Measurements from ENCODE around the gene TSPAN12. TPM values are rescaled to one million over a fixed set of nuclear protein-coding genes. Genes with fewer than 3 reads are reported as not detected.
"Not testable (repeated sequence)": the region's sequence is repeated elsewhere in the genome, so short reads cannot be mapped to it uniquely, and the experiment has no call there.

TSPAN12 gene, protein sequence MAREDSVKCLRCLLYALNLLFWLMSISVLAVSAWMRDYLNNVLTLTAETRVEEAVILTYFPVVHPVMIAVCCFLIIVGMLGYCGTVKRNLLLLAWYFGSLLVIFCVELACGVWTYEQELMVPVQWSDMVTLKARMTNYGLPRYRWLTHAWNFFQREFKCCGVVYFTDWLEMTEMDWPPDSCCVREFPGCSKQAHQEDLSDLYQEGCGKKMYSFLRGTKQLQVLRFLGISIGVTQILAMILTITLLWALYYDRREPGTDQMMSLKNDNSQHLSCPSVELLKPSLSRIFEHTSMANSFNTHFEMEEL
- total RNA-seq: 43.6 and 89.3 TPM in 2 replicates

DNA sequence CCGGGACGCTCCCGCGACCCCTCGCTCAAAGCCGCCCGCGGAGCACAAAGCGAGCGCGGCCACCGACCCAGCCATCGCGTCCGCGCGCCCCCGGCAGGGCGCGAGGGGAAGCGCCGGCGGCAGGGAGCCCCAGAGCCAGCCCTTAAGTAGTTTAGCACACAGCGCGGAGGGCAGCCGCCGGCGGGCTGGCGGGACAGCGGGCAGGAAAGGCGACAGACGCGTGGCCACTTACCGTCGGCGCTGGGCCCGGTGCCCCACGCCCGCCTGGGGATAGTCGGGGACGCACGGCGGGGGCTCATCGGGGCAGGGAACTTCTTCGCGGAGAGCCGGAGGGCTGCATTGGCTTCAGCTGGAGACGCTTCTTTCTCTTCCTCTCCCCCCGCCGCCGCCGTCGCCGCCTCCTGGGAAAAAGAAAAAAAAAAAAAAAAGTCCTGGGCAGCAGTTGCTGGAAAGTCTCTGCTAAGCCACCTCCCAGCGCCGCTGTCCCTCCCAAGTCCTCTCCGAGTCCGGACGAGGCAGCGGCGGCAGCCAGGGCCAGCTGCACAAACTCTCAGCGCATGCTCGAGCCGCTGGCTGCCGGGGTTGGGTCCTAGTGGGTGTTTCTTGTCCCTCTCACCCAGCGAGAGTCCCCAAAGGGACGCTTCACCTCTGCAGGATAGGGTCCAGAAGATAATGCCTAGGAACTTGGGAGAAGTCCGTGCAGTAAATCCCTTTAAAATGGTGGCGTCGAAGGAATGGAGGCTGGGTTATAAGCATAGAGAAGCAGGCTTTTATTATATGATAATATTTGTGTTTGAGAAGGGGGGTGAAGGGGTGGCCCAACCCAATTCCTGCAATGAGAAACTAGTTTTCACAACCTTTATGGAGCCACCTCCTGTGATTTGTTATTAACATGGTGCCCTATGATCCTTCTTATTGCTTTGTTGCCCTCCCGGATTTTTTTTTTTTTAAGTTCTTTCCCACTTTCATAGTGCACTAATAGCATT, at the start of gene TSPAN12:
Gene TSPAN12 (minus strand): TSS at position 557 of the 986 bp plus-strand sequence. CDS start 1,381 bp downstream, outside the sequence.
- DNase-seq (ENCODE audit: low read depth in 2 of 2): peak; percentile 51 to 84

DNA sequence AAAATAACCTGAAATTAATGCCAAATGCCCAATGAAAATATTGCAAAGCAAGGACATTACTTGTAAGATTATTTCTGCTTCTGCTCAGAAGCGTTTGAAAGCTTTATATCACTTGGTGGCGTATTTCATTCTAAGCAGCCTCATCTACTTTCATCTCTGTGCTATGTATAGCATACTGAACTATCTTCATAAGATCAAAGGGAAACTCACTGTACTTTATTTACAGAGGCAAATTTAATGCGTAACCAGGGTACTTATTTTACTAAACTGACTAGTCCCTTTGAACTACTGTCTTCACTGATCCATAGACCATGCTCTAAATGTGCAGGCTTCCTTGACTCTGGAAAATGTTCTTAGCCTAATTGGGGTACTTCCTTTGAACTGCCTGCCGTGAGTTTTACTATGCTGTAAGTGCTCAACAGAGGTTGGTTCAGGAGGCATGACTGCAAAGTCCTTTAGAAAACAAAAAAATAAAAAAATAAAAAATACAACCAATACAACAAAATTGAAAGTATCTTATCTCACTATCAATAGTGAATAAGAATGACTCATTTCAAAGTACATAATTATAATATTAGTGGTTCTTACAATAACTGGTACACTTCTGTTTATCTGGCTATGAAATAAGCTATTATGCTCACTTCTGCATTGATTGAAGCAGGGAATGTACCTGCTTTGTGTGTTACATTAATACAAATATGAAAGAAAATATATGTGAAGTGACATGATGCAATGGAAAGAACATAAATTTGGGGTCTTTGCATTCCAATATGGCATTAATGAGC, 41.0 kb upstream of the TSPAN12 start:
- no peak for DNase-seq (ENCODE audit: low read depth in 2 of 2)

DNA sequence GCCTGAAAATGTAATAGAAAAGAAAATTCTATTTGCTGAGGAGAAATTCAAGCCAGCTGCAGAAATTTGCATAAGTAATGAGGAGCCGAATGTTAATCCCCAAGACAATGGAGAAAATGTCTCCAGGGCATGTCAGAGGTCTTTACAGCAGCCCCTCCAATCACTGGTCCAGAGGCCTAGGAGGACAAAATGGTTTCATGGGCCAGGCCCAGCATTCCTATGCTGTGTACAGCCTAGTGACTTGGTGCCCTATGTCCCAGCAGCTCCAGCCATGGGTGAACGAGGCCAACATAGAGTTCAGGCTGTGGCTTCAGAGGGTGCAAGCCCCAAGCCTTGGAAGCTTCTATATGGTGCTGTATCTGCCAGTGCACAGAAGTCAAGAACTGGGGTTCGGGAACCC, 37.3 kb upstream of the TSPAN12 start:
- DNase-seq (ENCODE audit: low read depth in 2 of 2): not testable (repeated sequence)

DNA sequence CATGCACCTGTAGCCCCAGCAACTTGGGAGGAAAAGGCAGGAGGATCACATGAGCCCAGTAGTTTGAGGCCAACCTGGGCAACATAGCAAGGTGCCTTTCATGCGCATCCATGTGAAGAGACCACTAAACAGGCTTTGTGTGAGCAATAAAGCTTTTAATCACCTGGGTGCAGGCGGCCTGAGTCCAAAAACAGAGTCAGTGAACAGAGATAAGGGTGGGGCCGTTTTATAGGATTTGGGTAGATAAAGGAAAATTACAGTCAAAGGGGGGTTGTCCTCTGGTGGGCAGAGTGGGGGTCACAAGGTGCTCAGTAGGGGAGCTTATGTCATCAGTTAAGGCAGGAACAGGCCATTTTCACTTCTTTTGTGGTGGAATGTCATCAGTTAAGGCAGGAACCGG, 27.7 kb upstream of the TSPAN12 start:
- not testable (repeated sequence) for DNase-seq (ENCODE audit: low read depth in 2 of 2)

DNA sequence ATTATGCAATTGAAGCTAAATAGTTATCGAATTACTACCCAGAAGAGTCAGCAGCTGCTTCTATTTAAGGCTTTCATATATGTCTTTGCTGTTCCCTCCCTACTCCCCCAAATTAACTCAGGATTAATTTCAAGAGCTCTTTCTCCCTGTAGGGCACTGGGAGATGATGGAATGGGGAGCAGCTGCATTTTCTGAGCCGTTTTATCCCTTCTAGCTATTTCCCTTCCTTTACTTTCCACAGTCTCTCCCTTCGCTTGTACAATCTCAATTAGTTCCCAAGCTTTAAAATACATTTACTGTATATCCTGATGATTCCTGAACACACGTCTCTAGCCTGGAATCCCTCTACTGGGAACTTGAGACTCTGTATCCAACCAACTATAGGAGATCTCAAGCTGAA, 19.8 kb upstream of the TSPAN12 start:
- DNase-seq (ENCODE audit: low read depth in 2 of 2): no peak

DNA sequence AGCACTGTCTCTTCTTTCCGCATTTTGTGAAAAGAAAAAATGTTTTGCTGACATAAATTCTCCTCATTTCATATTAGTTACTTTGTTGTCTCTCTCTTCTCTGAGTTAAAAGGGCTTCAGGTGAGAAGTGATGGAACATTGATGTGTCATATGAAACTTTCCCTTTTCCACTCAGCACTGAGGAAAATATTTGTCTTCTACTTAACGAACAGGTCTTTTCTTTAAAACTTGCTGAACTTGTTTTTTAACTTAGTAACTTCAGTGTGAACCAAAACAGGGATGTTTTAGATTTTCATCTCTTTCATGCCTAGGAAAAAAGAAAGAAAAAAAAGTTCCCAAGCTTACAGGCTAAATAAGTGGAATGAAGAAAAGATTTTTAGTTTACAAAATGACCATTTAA, 19.0 kb upstream of the TSPAN12 start:
- DNase-seq (ENCODE audit: low read depth in 2 of 2): no peak

DNA sequence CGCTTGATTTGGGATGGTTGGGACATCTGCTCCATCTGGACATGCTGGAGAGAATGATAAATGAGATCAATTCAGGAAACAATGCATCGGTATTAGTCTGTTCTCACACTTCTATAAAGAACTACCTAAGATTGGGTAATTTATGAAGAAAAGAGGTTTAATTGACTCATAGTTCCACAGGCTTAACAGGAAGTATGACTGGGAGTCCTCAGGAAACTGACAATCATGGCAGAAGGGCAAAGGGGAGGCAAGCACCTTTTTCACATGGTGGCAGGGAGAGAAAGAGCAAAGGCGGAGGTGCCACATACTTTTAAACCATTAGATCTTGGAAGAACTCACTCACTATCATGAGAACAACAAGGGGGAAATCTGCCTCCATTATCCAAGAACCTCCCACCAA, 16.8 kb upstream of the TSPAN12 start:
- peak in 1 of 2 donors; percentile 18 for DNase-seq (ENCODE audit: low read depth in 2 of 2)

DNA sequence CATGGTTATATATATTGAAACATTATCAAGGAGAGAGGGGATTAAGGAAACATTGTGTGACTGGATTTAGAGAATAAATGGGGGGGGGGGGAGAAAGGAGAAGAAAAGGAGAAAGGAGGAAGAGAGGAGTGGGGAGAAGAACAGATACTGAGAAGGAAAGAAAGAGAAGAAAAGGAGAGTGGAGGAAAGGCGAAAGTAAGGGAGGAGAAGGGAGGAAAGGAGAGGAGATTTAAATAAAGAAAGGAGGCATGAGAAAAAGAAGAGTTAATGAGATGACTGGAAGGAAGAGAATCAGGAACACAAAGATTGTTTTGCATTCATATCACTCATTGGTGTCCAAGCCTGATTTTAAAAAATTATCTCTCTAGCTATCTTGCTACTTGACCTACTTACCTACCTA, 16.1 kb upstream of the TSPAN12 start:
- DNase-seq (ENCODE audit: low read depth in 2 of 2): no peak

DNA sequence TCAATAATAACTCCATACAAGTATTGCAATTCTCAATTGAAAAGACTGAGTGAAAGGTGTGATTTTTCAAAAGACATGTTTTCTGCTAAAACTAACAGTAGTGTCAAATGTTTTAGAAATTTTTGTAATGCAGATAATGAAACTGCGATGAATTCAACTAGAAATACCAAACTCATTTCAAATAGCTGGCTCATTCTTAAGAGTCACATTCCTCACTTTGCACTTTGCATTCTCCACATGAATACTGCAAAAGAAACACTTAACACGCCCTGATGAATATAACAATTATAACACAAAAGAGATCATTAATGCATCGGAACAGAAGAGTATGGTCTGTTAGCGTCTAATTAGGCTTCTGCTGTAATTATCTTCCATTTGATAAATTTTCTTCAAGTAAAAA, 15.5 kb upstream of the TSPAN12 start:
- DNase-seq (ENCODE audit: low read depth in 2 of 2): no peak

DNA sequence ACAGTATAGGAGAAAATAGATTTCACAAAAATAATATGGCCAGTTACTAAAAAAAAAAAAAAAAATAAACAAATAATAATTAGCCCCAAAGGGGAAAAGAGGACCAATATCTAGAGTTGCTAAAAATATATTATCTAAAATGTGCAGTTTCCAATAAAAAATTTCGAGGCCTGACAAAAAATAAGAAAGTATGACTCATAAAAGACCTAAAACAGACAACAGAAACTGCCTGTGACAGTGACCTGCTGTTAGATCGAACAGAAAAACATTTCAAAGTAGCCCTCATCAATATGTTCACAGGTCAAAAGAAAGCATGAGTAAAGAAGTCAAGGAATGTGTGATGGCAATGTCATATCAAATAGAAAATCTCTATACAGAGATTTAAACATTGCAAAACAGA, 11.8 kb upstream of the TSPAN12 start:
- no peak for DNase-seq (ENCODE audit: low read depth in 2 of 2)

DNA sequence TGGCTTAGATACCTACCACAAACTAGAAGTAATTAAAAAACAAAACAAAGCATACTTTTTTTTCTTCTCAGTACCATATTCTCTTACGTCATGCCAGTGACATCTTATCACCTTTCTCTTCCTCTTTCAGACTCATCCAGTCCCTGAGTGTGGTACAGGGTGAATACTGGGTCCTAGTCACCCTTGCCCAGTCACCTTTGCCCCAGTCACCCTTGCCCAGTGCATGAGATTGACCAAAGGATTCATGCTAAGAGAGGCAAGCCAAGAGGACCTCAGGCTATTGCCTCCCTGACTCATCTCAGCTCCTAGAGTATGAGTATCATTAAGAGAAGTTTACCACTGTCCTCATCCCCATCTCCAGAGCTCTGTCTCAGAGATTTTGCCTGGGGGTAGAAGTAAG, 10.0 kb upstream of the TSPAN12 start:
- no peak for DNase-seq (ENCODE audit: low read depth in 2 of 2)

DNA sequence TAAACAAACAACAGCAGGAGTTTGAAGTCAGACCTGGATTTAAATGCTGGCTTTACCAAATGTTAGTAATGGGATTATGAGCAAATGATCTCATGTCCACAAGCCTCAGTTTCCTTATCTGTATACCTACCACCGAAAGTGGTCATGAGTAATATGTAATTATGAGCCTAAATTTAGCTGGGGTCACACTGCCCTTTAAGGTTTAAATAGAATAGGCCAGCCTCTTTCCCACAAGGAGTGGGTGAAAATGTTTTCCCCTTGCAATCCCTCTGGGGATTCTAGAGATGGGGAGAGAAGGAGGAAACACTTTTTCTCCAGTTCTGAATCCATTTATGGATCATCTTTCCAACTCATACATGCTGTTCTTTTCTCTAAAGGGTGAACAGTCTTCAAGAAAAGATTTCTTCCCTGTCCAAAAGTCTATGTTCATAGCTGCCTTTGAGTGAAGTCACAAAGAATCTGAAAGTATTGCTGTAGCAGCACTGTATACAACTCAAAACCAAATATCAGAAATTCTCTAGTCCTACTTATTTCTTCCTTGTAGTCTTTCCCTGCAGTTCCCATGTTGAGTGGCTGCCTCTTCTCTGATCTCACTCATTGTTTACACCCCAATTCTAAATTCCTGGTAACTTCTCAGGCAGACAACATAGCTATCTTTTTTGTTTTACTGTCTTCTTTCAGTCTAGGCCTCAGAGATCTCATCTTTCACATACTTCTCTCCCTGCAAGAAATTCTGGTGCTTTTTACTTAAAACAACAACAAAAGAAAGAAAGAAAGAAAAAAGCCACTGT, 7.4 kb upstream of the TSPAN12 start:
- no peak for DNase-seq (ENCODE audit: low read depth in 2 of 2)

DNA sequence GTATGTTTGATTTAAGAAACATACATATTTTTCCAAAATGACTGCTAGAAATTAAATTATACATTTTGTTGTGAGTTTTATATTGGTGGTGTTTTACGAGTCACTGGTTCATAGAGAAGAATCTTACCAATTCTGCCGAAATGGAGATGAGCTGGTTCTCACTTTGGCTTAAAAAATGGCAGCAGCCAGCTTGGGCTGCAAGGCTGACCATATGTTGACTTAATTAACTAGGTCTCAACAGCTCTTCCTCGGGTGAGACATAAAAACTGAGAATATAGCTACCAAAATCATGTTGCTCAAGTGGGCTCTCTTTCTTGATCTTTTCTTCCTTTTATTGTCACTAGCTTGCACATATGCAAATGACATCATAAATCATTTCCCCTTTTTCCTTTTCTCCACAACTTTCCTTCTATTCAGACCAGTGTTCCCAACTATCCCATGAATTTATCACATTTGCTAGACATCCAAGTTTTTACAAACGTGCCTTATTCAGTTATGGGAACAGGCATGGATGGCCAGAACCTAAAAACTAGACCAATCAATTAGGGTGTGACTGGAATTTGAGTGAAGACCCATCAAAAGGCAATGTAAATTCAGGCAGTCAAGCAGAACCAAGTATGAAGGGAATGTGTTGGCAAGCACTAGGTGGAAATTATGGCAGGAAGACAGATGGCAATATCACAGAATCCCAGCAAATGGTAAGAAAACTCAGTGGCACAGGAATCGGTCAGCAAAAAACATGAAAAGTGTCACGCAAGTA, 6.4 kb upstream of the TSPAN12 start:
- DNase-seq (ENCODE audit: low read depth in 2 of 2): no peak

DNA sequence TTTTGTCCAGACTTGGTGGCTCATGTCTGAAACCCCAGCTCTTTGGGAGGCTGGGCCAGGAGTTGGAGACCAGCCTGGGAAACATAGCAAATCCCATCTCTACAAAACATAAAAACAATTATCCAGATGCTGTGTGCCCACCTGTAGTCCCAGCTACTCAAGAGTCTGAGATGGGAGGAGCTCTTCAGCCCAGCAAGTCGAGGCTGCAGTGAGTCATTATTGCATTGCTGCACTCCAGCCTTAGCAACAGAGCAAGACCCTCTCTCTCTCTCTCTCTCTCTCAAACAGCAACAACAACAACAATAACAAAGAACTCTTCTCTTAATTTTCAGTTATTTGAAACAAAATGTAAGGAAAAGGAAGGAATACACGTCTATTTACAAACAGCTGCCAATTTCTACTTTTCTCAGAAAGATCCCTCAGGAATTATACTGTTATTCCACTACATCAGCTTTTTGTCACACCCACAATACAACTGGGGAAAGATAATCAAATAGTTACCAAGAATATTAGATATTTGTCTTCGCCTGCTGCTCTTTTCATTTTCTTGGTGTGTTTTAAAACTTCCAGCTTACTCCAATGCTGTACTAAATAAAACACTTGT, 5.1 kb upstream of the TSPAN12 start:
- no peak for DNase-seq (ENCODE audit: low read depth in 2 of 2)

DNA sequence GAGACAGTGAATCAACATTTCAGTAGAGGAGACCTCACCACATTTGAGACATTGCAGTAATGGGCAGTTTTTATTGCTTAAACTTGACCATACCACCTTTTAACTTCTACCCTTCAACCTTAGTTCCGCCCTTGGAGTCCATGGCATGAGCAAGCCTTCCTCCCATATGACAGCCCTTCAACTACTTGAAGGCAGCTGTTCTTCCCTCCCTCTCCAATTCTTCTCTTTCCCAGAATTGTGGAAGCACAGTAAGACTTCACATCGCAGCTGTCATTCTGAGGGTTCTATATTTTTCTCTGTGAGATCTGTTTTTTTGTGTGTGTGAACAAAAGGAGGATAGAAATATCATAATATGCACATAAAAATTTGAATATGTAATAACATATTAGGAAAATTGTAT, 2.2 kb upstream of the TSPAN12 start:
- no peak for DNase-seq (ENCODE audit: low read depth in 2 of 2)

DNA sequence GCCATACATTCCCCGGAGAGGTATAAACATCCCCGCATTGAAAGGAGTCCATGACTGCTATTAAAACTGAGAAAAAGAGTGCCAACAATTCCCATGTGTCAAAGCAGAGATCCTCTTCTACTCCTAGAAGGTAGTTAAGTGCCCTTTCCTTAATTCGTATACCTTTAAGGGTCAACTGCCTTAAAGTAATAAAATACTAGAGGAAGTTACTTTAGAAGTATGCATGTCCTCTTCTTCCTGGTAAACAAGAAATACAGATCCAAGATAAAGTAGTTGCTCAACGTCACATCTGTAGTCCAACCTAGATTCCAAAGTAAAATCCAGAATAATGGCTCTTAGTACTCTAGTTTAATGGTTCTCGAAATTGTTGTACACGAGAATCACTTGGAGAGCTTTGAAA, 1.5 kb upstream of the TSPAN12 start:
- no peak for DNase-seq (ENCODE audit: low read depth in 2 of 2)

DNA sequence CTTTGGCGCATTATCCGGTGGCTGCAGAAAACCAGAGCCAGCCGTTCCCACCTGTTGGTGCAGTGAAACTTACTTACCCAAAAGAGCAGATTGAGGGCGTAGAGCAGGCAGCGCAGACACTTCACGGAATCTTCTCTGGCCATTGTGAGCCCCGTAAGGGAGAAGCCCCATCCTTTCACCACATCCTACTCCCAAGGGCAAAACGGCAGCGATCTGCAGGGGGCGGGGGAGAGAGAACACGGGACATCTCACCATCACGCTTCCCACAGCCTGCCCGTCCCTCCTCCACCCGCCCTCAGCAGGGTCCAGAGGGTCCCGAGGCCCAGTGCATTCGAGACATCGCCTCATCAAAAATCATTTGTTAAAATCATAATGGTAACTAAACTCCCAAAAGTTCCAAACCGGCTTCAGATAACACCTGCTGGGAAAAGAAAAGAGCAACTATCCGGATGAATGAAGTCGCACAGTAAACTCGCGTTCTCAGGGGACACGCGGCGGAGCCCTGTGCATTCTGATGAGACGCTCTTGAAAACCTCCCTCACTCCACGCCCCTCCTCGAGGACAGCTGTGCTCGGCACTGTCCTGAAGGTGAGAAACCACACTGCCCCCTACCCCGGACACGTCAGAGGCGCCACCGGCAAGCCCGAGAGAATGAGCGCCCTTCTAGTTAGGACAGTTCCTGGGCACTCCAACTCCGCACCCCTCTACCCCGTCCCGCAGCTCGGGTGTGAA, 1.2 kb downstream of the TSPAN12 start:
- peak in 1 of 2 donors; percentile 43 for DNase-seq (ENCODE audit: low read depth in 2 of 2)

DNA sequence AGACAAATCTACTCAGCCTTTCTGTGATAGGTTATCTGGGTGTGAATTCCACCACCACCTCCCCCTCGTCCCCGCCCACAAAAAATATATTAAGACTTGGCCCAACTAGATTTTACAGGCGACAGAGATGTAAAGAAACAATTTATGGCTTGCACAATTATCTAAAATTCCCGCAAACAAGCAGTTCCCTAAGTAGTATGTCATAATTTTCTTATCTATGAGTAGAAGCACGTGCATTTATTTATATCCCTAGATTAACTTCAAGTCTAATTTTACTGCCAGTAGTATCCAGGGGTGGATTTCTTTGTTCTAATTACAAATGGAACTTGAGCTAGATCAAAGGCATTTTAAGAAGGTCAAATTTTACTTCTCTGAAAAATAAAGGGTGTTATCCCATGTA, 1.7 kb downstream of the TSPAN12 start:
- DNase-seq (ENCODE audit: low read depth in 2 of 2): no peak

DNA sequence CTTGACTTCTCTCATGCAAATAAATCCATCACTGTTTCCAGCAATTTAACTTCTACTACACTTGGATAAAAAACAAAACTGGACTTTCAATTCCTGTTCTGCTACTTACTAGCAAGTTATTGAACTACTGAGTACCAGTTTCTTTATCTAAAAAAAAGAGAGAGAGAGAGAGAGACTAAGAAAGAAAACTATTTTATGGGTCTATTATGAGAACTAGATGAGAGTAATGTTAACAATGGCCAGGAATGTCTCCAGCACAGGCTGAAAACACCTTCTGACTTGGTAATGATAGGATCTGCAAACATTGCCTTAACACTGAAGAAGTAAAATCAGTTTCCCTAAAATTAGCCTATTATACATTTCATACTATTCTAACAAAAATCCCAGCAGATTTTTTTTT, 5.2 kb downstream of the TSPAN12 start:
- DNase-seq (ENCODE audit: low read depth in 2 of 2): no peak
